Stomach smooth muscle (tissue), 2 donors: ENCODE results near the gene TMEM242.
A peak's percentile ranks its signal among the peaks of the same experiment; 100 is the strongest.

Experiments
- H3K27ac ChIP-seq: one replicate; pipeline ENCODE4 v1.7.0; 2013; ENCODE audit warnings: mild to moderate bottlenecking, low read length, inconsistent platforms
- H3K27me3 ChIP-seq, 2 donors: one replicate each; pipeline ENCODE4 v1.7.0; 2013; ENCODE audit warnings: low read length in 2 of 2; ENCODE audit not compliant: insufficient read depth in 2 of 2, control insufficient read depth in 1 of 2
- H3K36me3 ChIP-seq, 2 donors: one replicate each; pipeline ENCODE4 v1.7.0; 2013; ENCODE audit warnings: low read length in 2 of 2; ENCODE audit not compliant: control insufficient read depth in 2 of 2, insufficient read depth in 2 of 2
- H3K4me1 ChIP-seq: one replicate; pipeline ENCODE4 v1.7.0; 2013; ENCODE audit warnings: low read length; ENCODE audit not compliant: control insufficient read depth, insufficient read depth
- H3K4me3 ChIP-seq, 2 donors: one replicate each; pipeline ENCODE4 v1.7.0; 2013; ENCODE audit warnings: low read length in 2 of 2
- H3K9ac ChIP-seq, 2 donors: one replicate each; pipeline ENCODE4 v1.7.0; 2013; ENCODE audit warnings: low read length in 2 of 2, mild to moderate bottlenecking in 1 of 2
- H3K9me3 ChIP-seq, 2 donors: one replicate each; pipeline ENCODE4 v1.7.0; 2013; ENCODE audit warnings: low read length in 2 of 2; ENCODE audit not compliant: control insufficient read depth in 2 of 2
- donor health status: healthy.
- donor health status: Pancreatic carcinoma.

Gene TMEM242

GRCh38 chr6:157323255-157323965 lies at the start of gene TMEM242:
TSS of gene TMEM242 (minus strand) at chr6:157323519. CDS start at chr6:157323499, 20 bp downstream.
- Histone ChIP-seq H3K27me3 (no peaks in the 10 kb centered on the region), H3K4me3 (peak within 1 kb of the TSS; percentile 73 to 94), H3K36me3 (peaks cover 6 to 7% of the 10 kb centered on the region in 2 donors), H3K9me3 (no peaks in the 10 kb centered on the region), H3K4me1 (peaks cover 10% of the 10 kb centered on the region), H3K27ac (peak within 1 kb of the TSS; percentile 97), H3K9ac (peak within 1 kb of the TSS; percentile 97 to 98)

DNA sequence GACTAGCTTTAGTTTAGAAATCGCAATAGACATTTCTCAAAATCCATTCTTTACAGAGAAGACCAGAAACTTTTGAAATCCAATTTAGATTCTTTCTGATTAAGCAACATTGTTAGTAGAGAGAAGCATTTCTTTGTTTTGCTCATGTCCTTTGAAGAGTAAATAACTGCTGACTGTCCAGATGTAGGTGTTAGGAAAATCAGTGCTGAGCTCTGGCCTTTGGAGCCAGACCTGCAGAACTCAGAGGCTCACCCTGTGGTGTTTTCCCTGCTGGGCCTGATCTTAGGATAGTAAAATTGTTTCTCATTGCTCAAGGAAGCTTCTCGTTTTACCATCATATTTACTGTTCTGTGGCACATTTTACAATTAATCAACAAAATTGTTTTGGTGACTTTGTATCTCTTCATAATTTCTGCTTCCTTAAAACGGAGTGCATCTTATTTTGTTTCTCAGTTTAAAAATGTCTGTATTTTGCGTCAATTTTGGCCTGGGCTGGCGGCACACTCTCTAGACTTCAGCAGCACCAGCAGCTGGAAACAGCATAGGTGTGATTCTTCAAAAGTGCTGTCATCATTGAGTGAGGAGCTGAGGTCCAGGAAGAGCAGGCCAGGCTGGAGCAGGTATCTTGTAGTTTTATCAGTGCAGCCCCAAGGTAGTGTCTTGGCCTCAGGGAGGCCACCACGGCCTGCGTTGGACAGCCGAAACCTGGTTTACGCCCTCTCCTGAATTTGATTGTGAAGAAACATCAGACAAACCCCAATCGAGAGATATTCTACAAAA lies 49.4 kb upstream of the TMEM242 start:
- Histone ChIP-seq H3K4me3 (no peak overlapping the region), H3K9me3 (no peaks in the 10 kb centered on the region), H3K9ac (no peak overlapping the region), H3K27ac (no peak overlapping the region), H3K4me1 (no peaks in the 10 kb centered on the region), H3K27me3 (no peaks in the 10 kb centered on the region), H3K36me3 (no peaks in the 10 kb centered on the region)

DNA sequence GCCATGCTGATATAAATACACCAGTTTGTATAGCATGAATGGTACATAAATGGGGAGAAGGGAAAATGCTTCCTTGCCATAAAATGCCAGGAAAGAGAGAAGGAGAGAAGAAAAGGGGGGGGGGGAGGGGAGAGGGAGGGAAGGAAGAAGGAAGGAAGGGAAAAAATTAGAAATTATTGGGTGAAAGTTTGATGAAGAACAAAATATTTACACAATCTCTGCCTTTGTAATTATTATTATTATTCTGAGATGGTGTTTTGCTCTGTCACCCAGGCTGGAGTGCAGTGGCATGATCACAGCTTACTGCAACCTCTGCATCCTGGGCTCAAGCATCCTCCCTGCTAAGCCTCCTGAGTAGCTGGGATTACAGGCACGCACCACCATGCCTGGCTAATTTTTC lies 47.4 kb upstream of the TMEM242 start:
- Histone ChIP-seq H3K36me3 (no peaks in the 10 kb centered on the region), H3K27me3 (no peaks in the 10 kb centered on the region), H3K4me1 (no peaks in the 10 kb centered on the region), H3K4me3 (no peak overlapping the region), H3K9me3 (no peaks in the 10 kb centered on the region), H3K9ac (no peak overlapping the region), H3K27ac (no peak overlapping the region)

GRCh38 chr6:157368359-157369049 lies 45.2 kb upstream of the TMEM242 start:
- H3K4me3 ChIP-seq: no peak overlapping the region
- H3K9ac ChIP-seq: no peak overlapping the region
- H3K27me3 ChIP-seq: no peaks in the 10 kb centered on the region
- H3K27ac ChIP-seq: no peak overlapping the region
- H3K9me3 ChIP-seq: no peaks in the 10 kb centered on the region
- H3K36me3 ChIP-seq: no peaks in the 10 kb centered on the region
- H3K4me1 ChIP-seq: no peaks in the 10 kb centered on the region

- Histone ChIP-seq H3K36me3 (no peaks in the 10 kb centered on the region), H3K4me1 (no peaks in the 10 kb centered on the region), H3K4me3 (no peak overlapping the region), H3K9ac (no peak overlapping the region), H3K27me3 (no peaks in the 10 kb centered on the region), H3K9me3 (no peaks in the 10 kb centered on the region), H3K27ac (no peak overlapping the region)
Measured at GRCh38 chr6:157366648-157367047, 43.3 kb upstream of the TMEM242 start.

DNA sequence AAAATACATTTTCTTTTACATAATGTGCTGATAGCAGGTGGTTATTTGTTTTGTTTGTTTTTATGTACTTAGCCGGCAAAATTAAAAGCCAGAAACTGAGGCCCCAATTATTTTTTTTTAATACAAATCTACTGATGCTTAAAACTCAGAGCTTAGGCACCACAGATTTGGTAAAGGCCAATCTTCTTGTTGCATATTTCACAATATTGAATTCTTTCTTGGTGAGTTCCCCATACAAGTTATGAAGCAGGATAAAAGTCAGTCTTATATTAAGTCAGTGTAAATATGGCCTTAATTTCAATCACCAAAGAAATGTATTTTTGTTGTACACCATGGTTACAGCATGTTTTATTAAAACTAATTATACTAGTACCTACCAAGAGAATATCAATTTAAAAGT lies 41.4 kb upstream of the TMEM242 start:
- Histone ChIP-seq H3K27me3 (no peaks in the 10 kb centered on the region), H3K27ac (no peak overlapping the region), H3K9me3 (no peaks in the 10 kb centered on the region), H3K9ac (no peak overlapping the region), H3K4me3 (no peak overlapping the region), H3K4me1 (no peaks in the 10 kb centered on the region), H3K36me3 (no peaks in the 10 kb centered on the region)

GRCh38 chr6:157361886-157362285 lies 38.6 kb upstream of the TMEM242 start:
- Histone ChIP-seq H3K27ac (no peak overlapping the region), H3K9me3 (no peaks in the 10 kb centered on the region), H3K9ac (no peak overlapping the region), H3K27me3 (no peaks in the 10 kb centered on the region), H3K4me3 (no peak overlapping the region), H3K36me3 (no peaks in the 10 kb centered on the region), H3K4me1 (no peaks in the 10 kb centered on the region)

DNA sequence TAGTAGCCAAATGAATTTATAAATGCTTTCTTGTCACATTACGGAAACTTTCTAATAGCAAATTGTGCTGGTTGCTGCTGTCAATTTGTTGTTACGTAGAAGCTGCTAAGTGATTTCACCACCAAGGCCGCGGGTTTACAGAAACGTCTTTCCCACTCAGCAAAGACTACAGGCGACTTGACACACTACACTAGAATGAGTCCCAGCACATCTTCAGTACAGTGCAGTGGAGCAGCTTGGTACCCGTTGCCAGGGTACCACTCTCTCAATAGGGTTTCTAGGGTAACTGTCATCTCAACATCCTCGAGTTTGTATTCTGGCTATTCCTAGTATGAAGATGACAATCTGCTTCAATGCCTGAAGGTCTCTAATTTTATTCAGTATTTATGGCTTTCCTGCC lies 35.0 kb upstream of the TMEM242 start:
- Histone ChIP-seq H3K9me3 (no peaks in the 10 kb centered on the region), H3K36me3 (no peaks in the 10 kb centered on the region)

GRCh38 chr6:157346373-157346772 lies 23.1 kb upstream of the TMEM242 start:
- Histone ChIP-seq H3K36me3 (no peaks in the 10 kb centered on the region), H3K9ac (no peak overlapping the region)

More for the DNA sequence above, 35.0 kb upstream of the TMEM242 start:
- Histone ChIP-seq H3K4me3 (no peak overlapping the region), H3K27ac (no peak overlapping the region), H3K27me3 (no peaks in the 10 kb centered on the region), H3K4me1 (no peaks in the 10 kb centered on the region), H3K9ac (no peak overlapping the region)

DNA sequence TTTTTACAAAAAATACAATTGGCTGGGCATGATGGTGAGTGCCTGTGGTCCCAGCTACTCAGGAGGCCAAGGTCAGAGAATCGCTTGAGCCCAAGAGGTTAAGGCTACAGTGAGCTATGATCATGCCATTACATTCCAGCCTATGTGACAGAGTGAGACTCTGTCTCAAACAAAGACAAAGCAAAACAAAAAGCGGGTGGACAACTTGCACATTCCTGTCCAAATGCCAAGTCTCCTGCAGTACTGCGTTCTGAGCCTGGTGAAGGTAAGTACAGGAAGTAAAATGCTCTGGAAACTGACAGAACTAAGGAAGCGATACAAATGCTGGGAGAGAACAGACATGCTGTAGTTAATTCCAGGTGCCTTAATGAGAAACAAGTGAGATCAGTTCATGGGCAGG lies 20.4 kb upstream of the TMEM242 start:
- no peak overlapping the region for H3K27ac ChIP-seq
- no peaks in the 10 kb centered on the region for H3K4me1 ChIP-seq
- no peak overlapping the region for H3K4me3 ChIP-seq
- H3K36me3 ChIP-seq: no peaks in the 10 kb centered on the region
- H3K27me3 ChIP-seq: peaks cover 0 to 2% of the 10 kb centered on the region in 2 donors
- no peak overlapping the region for H3K9ac ChIP-seq
- no peaks in the 10 kb centered on the region for H3K9me3 ChIP-seq

More at GRCh38 chr6:157346373-157346772, 23.1 kb upstream of the TMEM242 start:
- Histone ChIP-seq H3K4me1 (no peaks in the 10 kb centered on the region), H3K4me3 (no peak overlapping the region), H3K27me3 (peaks cover 0 to 2% of the 10 kb centered on the region in 2 donors), H3K27ac (no peak overlapping the region), H3K9me3 (no peaks in the 10 kb centered on the region)
